HEK293 (cell line): ENCODE results near the gene PPP2R5D.
A peak's percentile ranks its signal among the peaks of the same experiment; 100 is the strongest.

Source experiments
- BCL11A ChIP-seq: fragments of 450-650 bp; formaldehyde crosslinking; IDR thresholded peaks from 2 replicates; pipeline ENCODE4 v1.5.1; 2016; ENCODE audit warnings: low read depth, missing biosample characterization, missing genetic modification characterization
- EGR2 ChIP-seq: fragments of 450-650 bp; formaldehyde crosslinking; IDR thresholded peaks from 2 replicates; pipeline ENCODE4 v1.5.1; 2016; ENCODE audit warnings: low read depth, missing biosample characterization, missing genetic modification characterization
- GLIS1 ChIP-seq: fragments of 450-650 bp; formaldehyde crosslinking; IDR thresholded peaks from 2 replicates; pipeline ENCODE4 v1.5.1; 2016; ENCODE audit warnings: missing biosample characterization, missing genetic modification characterization
- HOXA7 ChIP-seq: sonication (generic); formaldehyde crosslinking; IDR thresholded peaks from 2 replicates; pipeline ENCODE4 v1.8.1; 2022; ENCODE audit warnings: missing genetic modification reagents, borderline replicate concordance
- HOXC10 ChIP-seq: sonication (generic); formaldehyde crosslinking; IDR thresholded peaks from 2 replicates; pipeline ENCODE4 v1.8.1; 2023; ENCODE audit warnings: mild to moderate bottlenecking, missing genetic modification reagents
- KLF1 ChIP-seq: fragments of 450-650 bp; formaldehyde crosslinking; IDR thresholded peaks from 2 replicates; pipeline ENCODE4 v1.5.1; 2016; ENCODE audit warnings: missing biosample characterization, missing genetic modification characterization
- KLF16 ChIP-seq: fragments of 450-650 bp; formaldehyde crosslinking; IDR thresholded peaks from 2 replicates; pipeline ENCODE4 v1.5.1; 2017; ENCODE audit warnings: missing biosample characterization, missing genetic modification characterization
- KLF7 ChIP-seq: fragments of 450-650 bp; formaldehyde crosslinking; IDR thresholded peaks from 2 replicates; pipeline ENCODE4 v1.5.1; 2016; ENCODE audit warnings: missing biosample characterization, missing genetic modification characterization, borderline replicate concordance
- MYNN ChIP-seq: fragments of 450-650 bp; formaldehyde crosslinking; IDR thresholded peaks from 2 replicates; pipeline ENCODE4 v1.5.1; 2016; ENCODE audit warnings: missing biosample characterization, missing genetic modification characterization, borderline replicate concordance
- PBX3 ChIP-seq: sonication (generic); formaldehyde crosslinking; IDR thresholded peaks from 2 replicates; pipeline ENCODE4 v1.8.1; 2022; ENCODE audit warnings: mild to moderate bottlenecking, moderate library complexity, missing genetic modification reagents
- REST ChIP-seq: fragments of 450-650 bp; formaldehyde crosslinking; IDR thresholded peaks from 2 replicates; pipeline ENCODE4 v1.5.1; 2016; ENCODE audit warnings: missing biosample characterization, missing genetic modification characterization
- SETDB1 ChIP-seq: IDR thresholded peaks from one replicate; pipeline ENCODE4 v1.6.1; 2017; ENCODE audit warnings: mild to moderate bottlenecking, low read length, moderate library complexity, mixed read lengths; ENCODE audit not compliant: insufficient read length
- SP2 ChIP-seq: fragments of 450-650 bp; formaldehyde crosslinking; IDR thresholded peaks from 2 replicates; pipeline ENCODE4 v1.5.1; 2016; ENCODE audit warnings: missing biosample characterization, missing genetic modification characterization
- SP3 ChIP-seq: fragments of 450-650 bp; formaldehyde crosslinking; IDR thresholded peaks from 2 replicates; pipeline ENCODE4 v1.5.1; 2016; ENCODE audit warnings: missing biosample characterization, missing genetic modification characterization
- YY2 ChIP-seq: fragments of 450-650 bp; formaldehyde crosslinking; IDR thresholded peaks from 2 replicates; pipeline ENCODE4 v1.5.1; 2016; ENCODE audit warnings: missing biosample characterization, missing genetic modification characterization
- ZNF138 ChIP-seq: fragments of 450-650 bp; formaldehyde crosslinking; IDR thresholded peaks from 2 replicates; pipeline ENCODE4 v1.5.1; 2016; ENCODE audit warnings: missing biosample characterization, missing genetic modification characterization, borderline replicate concordance
- ZNF175 ChIP-seq: fragments of 450-650 bp; formaldehyde crosslinking; IDR thresholded peaks from 2 replicates; pipeline ENCODE4 v1.5.1; 2016; ENCODE audit warnings: missing biosample characterization, missing genetic modification characterization
- ZNF18 ChIP-seq: fragments of 450-650 bp; formaldehyde crosslinking; IDR thresholded peaks from 2 replicates; pipeline ENCODE4 v1.5.1; 2016; ENCODE audit warnings: missing biosample characterization, missing genetic modification characterization
- ZNF184 ChIP-seq: fragments of 450-650 bp; IDR thresholded peaks from 2 replicates; pipeline ENCODE4 v1.5.1; 2018; ENCODE audit warnings: missing biosample characterization, mild to moderate bottlenecking, missing genetic modification characterization
- ZNF221 ChIP-seq: fragments of 450-650 bp; formaldehyde crosslinking; IDR thresholded peaks from 2 replicates; pipeline ENCODE4 v1.5.1; 2017; ENCODE audit warnings: missing biosample characterization, missing genetic modification characterization, borderline replicate concordance
- ZNF239 ChIP-seq: fragments of 450-650 bp; formaldehyde crosslinking; IDR thresholded peaks from 2 replicates; pipeline ENCODE4 v1.5.1; 2016; ENCODE audit warnings: missing biosample characterization, missing genetic modification characterization
- ZNF24 ChIP-seq: fragments of 450-650 bp; formaldehyde crosslinking; IDR thresholded peaks from 2 replicates; pipeline ENCODE4 v1.5.1; 2016; ENCODE audit warnings: missing biosample characterization, missing genetic modification characterization
- ZNF391 ChIP-seq: fragments of 450-650 bp; formaldehyde crosslinking; IDR thresholded peaks from 2 replicates; pipeline ENCODE4 v1.5.1; 2016; ENCODE audit warnings: low read depth, missing biosample characterization, missing genetic modification characterization, borderline replicate concordance
- ZNF548 ChIP-seq: fragments of 450-650 bp; formaldehyde crosslinking; IDR thresholded peaks from 2 replicates; pipeline ENCODE4 v1.5.1; 2016; ENCODE audit warnings: missing biosample characterization, missing genetic modification characterization
- ZNF549 ChIP-seq: fragments of 450-650 bp; IDR thresholded peaks from 2 replicates; pipeline ENCODE4 v1.5.1; 2018; ENCODE audit warnings: missing biosample characterization, missing genetic modification characterization, mild to moderate bottlenecking, inconsistent platforms, moderate library complexity
- ZNF610 ChIP-seq: fragments of 450-650 bp; formaldehyde crosslinking; IDR thresholded peaks from 2 replicates; pipeline ENCODE4 v1.5.1; 2016; ENCODE audit warnings: missing biosample characterization, missing genetic modification characterization, borderline replicate concordance
- ZNF626 ChIP-seq: fragments of 450-650 bp; sonication (Bioruptor Pico); formaldehyde crosslinking; IDR thresholded peaks from 2 replicates; pipeline ENCODE4 v1.5.1; 2018; ENCODE audit warnings: missing biosample characterization, missing genetic modification characterization, inconsistent platforms
- ZNF658 ChIP-seq: fragments of 450-650 bp; formaldehyde crosslinking; IDR thresholded peaks from 2 replicates; pipeline ENCODE4; 2016; ENCODE audit warnings: missing biosample characterization, missing genetic modification characterization
- ZNF791 ChIP-seq: fragments of 450-650 bp; formaldehyde crosslinking; IDR thresholded peaks from 2 replicates; pipeline ENCODE4 v1.5.1; 2016; ENCODE audit warnings: missing biosample characterization, missing genetic modification characterization
- TF ChIP-seq, protein P1 (sequence below): fragments of 450-650 bp; formaldehyde crosslinking; IDR thresholded peaks from 2 replicates; pipeline ENCODE4 v1.5.1; 2016; ENCODE audit warnings: missing biosample characterization, missing genetic modification characterization
- TF ChIP-seq, protein P2 (sequence below): fragments of 450-650 bp; formaldehyde crosslinking; IDR thresholded peaks from 2 replicates; pipeline ENCODE4 v1.5.1; 2017; ENCODE audit warnings: missing biosample characterization, missing genetic modification characterization

Gene PPP2R5D

DNA sequence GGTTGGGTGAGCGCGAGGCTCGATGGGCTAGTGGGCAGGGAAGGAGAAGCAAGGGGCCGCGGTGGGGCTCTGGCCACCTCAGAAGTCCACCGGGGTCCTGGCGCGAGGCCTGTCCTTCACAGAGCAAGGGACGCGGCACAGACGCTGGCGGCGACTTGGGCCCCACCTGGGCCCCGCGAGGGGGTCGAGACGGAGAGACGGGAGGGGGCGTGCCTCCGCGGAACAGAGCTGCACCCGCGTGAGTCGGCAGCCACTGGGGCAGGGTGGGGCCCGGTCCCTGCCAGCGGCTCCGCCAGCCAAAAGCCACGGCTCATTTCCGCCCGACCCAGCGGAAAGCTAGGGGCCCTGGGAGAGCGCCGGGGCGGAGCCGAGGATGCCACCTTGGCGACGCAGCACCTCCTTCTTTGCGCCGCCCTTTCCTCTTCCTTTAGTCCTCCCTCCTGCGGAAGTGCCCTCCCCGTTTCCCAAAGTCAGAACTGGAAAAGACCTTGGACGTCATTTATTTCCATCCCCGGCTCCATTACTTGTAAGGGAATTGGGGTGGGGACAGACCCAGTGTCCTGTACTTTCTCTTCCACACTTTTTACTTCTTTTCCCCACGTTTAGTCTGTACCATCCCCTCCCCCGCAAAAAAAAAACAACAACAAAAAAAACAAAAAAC, 69.3 kb downstream of the PPP2R5D start, which contains the start of gene CUL7 (continued):
- TF ChIP-seq ZNF626 (tag by site-specific recombination): no peak
- TF ChIP-seq EGR2 (tag by site-specific recombination): no peak
- TF ChIP-seq GLIS1 (tag by site-specific recombination): peak; percentile 86
- TF ChIP-seq SP2 (tag by site-specific recombination): peak; percentile 98
- peak; percentile 89 for TF ChIP-seq KLF1 (tag by site-specific recombination)
- no peak for TF ChIP-seq ZNF549 (tag by site-specific recombination)
- no peak for TF ChIP-seq ZNF221 (tag by site-specific recombination)
- TF ChIP-seq ZNF391: no peak; the same call in 1 of the 2 replicates
- TF ChIP-seq YY2 (tag by site-specific recombination): no peak
- TF ChIP-seq ZNF658 (tag by site-specific recombination): no peak
- TF ChIP-seq ZNF175 (tag by site-specific recombination): no peak
- no peak for TF ChIP-seq ZNF791 (tag by site-specific recombination)
- TF ChIP-seq, protein P1, sequence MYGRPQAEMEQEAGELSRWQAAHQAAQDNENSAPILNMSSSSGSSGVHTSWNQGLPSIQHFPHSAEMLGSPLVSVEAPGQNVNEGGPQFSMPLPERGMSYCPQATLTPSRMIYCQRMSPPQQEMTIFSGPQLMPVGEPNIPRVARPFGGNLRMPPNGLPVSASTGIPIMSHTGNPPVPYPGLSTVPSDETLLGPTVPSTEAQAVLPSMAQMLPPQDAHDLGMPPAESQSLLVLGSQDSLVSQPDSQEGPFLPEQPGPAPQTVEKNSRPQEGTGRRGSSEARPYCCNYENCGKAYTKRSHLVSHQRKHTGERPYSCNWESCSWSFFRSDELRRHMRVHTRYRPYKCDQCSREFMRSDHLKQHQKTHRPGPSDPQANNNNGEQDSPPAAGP (tag by site-specific recombination): peak; percentile 59
- TF ChIP-seq ZNF138 (tag by site-specific recombination): 0 out of 2 replicates have a peak, but pooled peaks have one; percentile 9
- peak; percentile 86 for TF ChIP-seq KLF7 (tag by site-specific recombination)
- TF ChIP-seq MYNN (tag by site-specific recombination): no peak
- TF ChIP-seq ZNF239 (tag by site-specific recombination): no peak
- TF ChIP-seq ZNF610: 0 out of 2 replicates have a peak, but pooled peaks have one; percentile 47
- no peak for TF ChIP-seq ZNF548
- 0 out of 2 replicates have a peak, but pooled peaks have one; percentile 9 for TF ChIP-seq REST
- no peak for TF ChIP-seq HOXC10
- TF ChIP-seq ZNF24 (tag by site-specific recombination): peak; percentile 24; the same call in 1 of the 2 replicates
- TF ChIP-seq ZNF184 (tag by site-specific recombination): no peak
- TF ChIP-seq BCL11A (tag by site-specific recombination): no peak
- TF ChIP-seq PBX3 (CRISPR knock-in tag): peak; percentile 81; the same call in 1 of the 2 replicates
- TF ChIP-seq HOXA7 (CRISPR knock-in tag): no peak
- TF ChIP-seq SETDB1: no peak
- TF ChIP-seq KLF16 (tag by site-specific recombination): peak; percentile 84
- peak; percentile 27; the same call in 1 of the 2 replicates for TF ChIP-seq ZNF18
- TF ChIP-seq, protein P2, sequence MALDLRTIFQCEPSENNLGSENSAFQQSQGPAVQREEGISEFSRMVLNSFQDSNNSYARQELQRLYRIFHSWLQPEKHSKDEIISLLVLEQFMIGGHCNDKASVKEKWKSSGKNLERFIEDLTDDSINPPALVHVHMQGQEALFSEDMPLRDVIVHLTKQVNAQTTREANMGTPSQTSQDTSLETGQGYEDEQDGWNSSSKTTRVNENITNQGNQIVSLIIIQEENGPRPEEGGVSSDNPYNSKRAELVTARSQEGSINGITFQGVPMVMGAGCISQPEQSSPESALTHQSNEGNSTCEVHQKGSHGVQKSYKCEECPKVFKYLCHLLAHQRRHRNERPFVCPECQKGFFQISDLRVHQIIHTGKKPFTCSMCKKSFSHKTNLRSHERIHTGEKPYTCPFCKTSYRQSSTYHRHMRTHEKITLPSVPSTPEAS (tag by site-specific recombination): peak; percentile 40
- TF ChIP-seq SP3 (tag by site-specific recombination): peak; percentile 92
